HG03442 (cell line): ENCODE measurements around the gene CKMT1A.

Experiments
- ATAC-seq: cut with Tn5 transposase; IDR thresholded peaks from one replicate; pipeline ENCODE4 v1.9.1; 2021; ENCODE audit warnings: mild to moderate bottlenecking, moderate library complexity; ENCODE audit not compliant: unreplicated experiment

The CKMT1A gene

GRCh38 chr15:43746903-43747309 lies 53.2 kb downstream of the CKMT1A start:
- ATAC-seq: peak; percentile 5

DNA sequence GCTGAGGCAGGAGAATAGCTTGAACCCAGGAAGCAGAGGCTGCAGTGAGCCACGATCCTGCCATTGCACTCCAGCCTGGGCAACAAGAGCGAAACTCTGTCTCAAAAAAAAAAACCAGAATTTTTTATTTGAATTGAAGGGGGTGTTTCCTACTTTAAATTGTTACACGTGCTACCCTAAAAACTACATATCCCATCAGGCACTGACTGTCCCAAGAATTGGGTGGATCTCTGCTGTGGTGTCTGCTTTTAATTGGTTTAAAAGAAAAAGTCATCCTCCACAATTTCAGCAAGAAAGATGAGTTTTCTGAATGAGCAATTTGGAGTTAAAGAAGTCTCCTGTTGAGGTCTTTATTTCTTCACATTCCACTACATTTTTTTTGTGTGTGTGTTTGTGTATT lies 54.7 kb downstream of the CKMT1A start:
- ATAC-seq: no peak
